K562 (cell line): Measurements from ENCODE around the gene CORO1A. TPM values are rescaled to one million over a fixed set of nuclear protein-coding genes. Genes with fewer than 3 reads are reported as not detected.

ENCODE experiments used
- ATAC-seq: fragments of 200-7000 bp; cut with Tn5 transposase; 3 replicates; pipeline ENCODE4 v1.9.1; 2020; ENCODE audit warnings: moderate library complexity
- BruUV-seq: library from RNA; stranded (reverse); fragments of 400-500 nt; replicated peaks from 2 replicates; lab custom pipeline; 2021; lab: Mats Ljungman, UMichigan
- CTCF ChIA-PET: fragments of 300-600 bp; formaldehyde crosslinking; extraction: SDS; loops from one replicate; lab custom pipeline; 2021; ENCODE audit warnings: low intra/inter-chr PET ratio; lab: Yijun Ruan, JAX
- POLR2A ChIA-PET: fragments of 300-600, 350-650 bp; sonication (Branson Sonifier 250); formaldehyde crosslinking; extraction: SDS; loops from one replicate; lab custom pipeline; 2021; ENCODE audit warnings: antibody characterized with exemption, inconsistent platforms; lab: Yijun Ruan, JAX
- DNase-seq, 4 experiments: peaks; one replicate each; pipeline versions ENCODE4 v3.0.0 to v3.0.0-alpha.2; 2011 to 2018; ENCODE audit warnings: low spot score in 3 of 4, mixed read lengths in 3 of 4; ENCODE audit errors: extremely low read depth in 1 of 4
- FAIRE-seq: peaks from 2 replicates; lab custom pipeline; 2011; peaks lifted over from hg19 to GRCh38; lab: Jason Lieb, UNC
- H2AFZ ChIP-seq: 2 replicates; pipeline ENCODE4 v1.6.0; 2011; ENCODE audit warnings: low read depth, low read length, control low read depth, inconsistent platforms
- H3K27ac ChIP-seq: fragments of 200-600 bp; 3 replicates; pipeline ENCODE4 v1.8.0; 2011; ENCODE audit warnings: low read depth, mild to moderate bottlenecking, control low read depth, inconsistent platforms, low read length, moderate library complexity, mixed read lengths; ENCODE audit errors: extremely low read depth
- H3K27me3 ChIP-seq, 2 experiments: fragments of 300-600 bp in 1 of 2; 2 replicates in 1 of 2; 3 replicates in 1 of 2; pipeline versions ENCODE4 v1.6.0 to v1.8.0; 2011; ENCODE audit warnings: inconsistent platforms in 2 of 2, low read length in 2 of 2, mild to moderate bottlenecking in 1 of 2, mixed read lengths in 1 of 2, moderate library complexity in 1 of 2; ENCODE audit not compliant: control insufficient read depth in 2 of 2, insufficient read depth in 2 of 2
- H3K36me3 ChIP-seq: fragments of 300-600 bp; 3 replicates; pipeline ENCODE4 v1.8.0; 2011; ENCODE audit warnings: mild to moderate bottlenecking, low read length, inconsistent platforms; ENCODE audit not compliant: control insufficient read depth, insufficient read depth
- H3K4me1 ChIP-seq, 2 experiments: fragments of 200-600 bp in 1 of 2; replicated peaks in 1 of 2; 2 replicates in 1 of 2; 3 replicates in 1 of 2; pipeline versions ENCODE4 v1.5.1 to v1.8.0; 2011; ENCODE audit warnings: inconsistent platforms in 2 of 2, low read length in 2 of 2, mild to moderate bottlenecking in 1 of 2, mixed read lengths in 1 of 2, moderate library complexity in 1 of 2; ENCODE audit not compliant: control insufficient read depth in 2 of 2, insufficient read depth in 2 of 2
- H3K4me2 ChIP-seq: 2 replicates; pipeline ENCODE4 v1.6.1; 2011; ENCODE audit warnings: low read length, control low read depth, inconsistent platforms, mixed read lengths; ENCODE audit not compliant: insufficient read depth
- H3K4me3 ChIP-seq: fragments of 200-600 bp; sonication (generic), shearing (Covaris generic); 2 replicates; pipeline ENCODE4 v1.5.1; 2016; ENCODE audit warnings: control low read depth, inconsistent platforms
- H3K79me2 ChIP-seq: fragments of 200-600 bp; 3 replicates; pipeline ENCODE4 v1.8.0; 2011; ENCODE audit warnings: low read length, inconsistent platforms; ENCODE audit not compliant: control insufficient read depth, insufficient read depth
- H3K9ac ChIP-seq, 2 experiments: 2 replicates each; pipeline versions ENCODE4 v1.6.0 to v1.6.1; 2011; ENCODE audit warnings: low read depth in 2 of 2, low read length in 2 of 2, control low read depth in 1 of 2, inconsistent platforms in 1 of 2, mild to moderate bottlenecking in 1 of 2, mixed read lengths in 1 of 2; ENCODE audit not compliant: insufficient read depth in 1 of 2
- H3K9me1 ChIP-seq: one replicate; pipeline ENCODE4 v1.6.0; 2011; ENCODE audit warnings: inconsistent platforms, mild to moderate bottlenecking, low read length, moderate library complexity; ENCODE audit not compliant: control insufficient read depth, insufficient read depth
- H3K9me3 ChIP-seq: replicated peaks from 2 replicates; pipeline ENCODE4 v1.5.1; 2011; ENCODE audit warnings: low read depth, low read length, inconsistent platforms; ENCODE audit not compliant: control insufficient read depth, insufficient read depth
- H4K20me1 ChIP-seq: replicated peaks from 2 replicates; pipeline ENCODE4 v1.6.1; 2011; ENCODE audit warnings: low read length, inconsistent platforms, mixed read lengths; ENCODE audit not compliant: control insufficient read depth, insufficient read depth
- HLTF ChIP-seq: fragments of 450-650 bp; IDR thresholded peaks from 2 replicates; pipeline ENCODE4 v1.6.1; 2016
- RUNX1 ChIP-seq: sonication (generic); IDR thresholded peaks from 2 replicates; pipeline ENCODE4 v1.6.1; 2016; ENCODE audit warnings: antibody characterized with exemption, low read depth
- ZBTB33 ChIP-seq: sonication (generic); formaldehyde crosslinking; IDR thresholded peaks from 2 replicates; pipeline ENCODE4 v1.8.1; 2023; ENCODE audit warnings: mild to moderate bottlenecking, missing genetic modification reagents
- WGBS: fragments of 100-300 bp; shearing (Covaris generic); methylation state at CpG from one replicate; pipeline ENCODE4 v1.1.6; 2016; ENCODE audit warnings: low coverage, mixed read lengths; ENCODE audit not compliant: insufficient coverage; ENCODE audit errors: missing lambda C conversion rate; 5-methylcytosine and 5-hydroxymethylcytosine counted together
- in situ Hi-C: fragments of 300-500 bp; cut with MboI; formaldehyde crosslinking; loops from 4 replicates; pipeline ENCODE4 v1.15.0; 2018; ENCODE audit warnings: inconsistent platforms, mixed read lengths
- intact Hi-C: fragments of 100-400 bp; cut with micrococcal nuclease; formaldehyde crosslinking; loops from 2 replicates; pipeline ENCODE4 v1.14.2; 2022
- polyA plus RNA-seq, 8 experiments: library from polyadenylated mRNA; depleted of rRNA in 4 of 8; stranded (reverse) in 5 of 8; unstranded in 3 of 8; fragments of >200 nt; fragmentation: Nextera tagmentation in 2 of 8; fragmentation: Illumina TruSeq in 1 of 8; extraction: Ambion mirVana in 2 of 8; extraction: Trizol in 1 of 8; gene quantifications; 2 replicates each; pipeline versions ENCODE4 v1.2.1 to v1.2.3, GENCODE V29; 2011 to 2014; ENCODE audit warnings: inconsistent platforms in 1 of 8, missing spikeins in 1 of 8
- total RNA-seq, 7 experiments: library from RNA; depleted of rRNA in 6 of 7; stranded (reverse); fragments of >200 nt in 6 of 7; fragmentation: Illumina TruSeq in 2 of 7; extraction: Trizol in 2 of 7; gene quantifications; 2 replicates each; pipeline versions ENCODE4 v1.2.1 to v1.2.3, GENCODE V29; 2011 to 2021; ENCODE audit warnings: low replicate concordance in 1 of 7

Gene CORO1A
- total and polyA plus RNA-seq, 9 of the 15 experiments (the other 6 are each of a cell fraction or from before 2014, with no cell fraction given), result 0.22 to 23.8 (median 7.6) TPM

- ChIA-PET POLR2A (interaction anchor here (1.2 kb wide), 1 partner anchor 9 kb away, joined by 4 read pairs; no protein-coding TSS in a partner anchor), CTCF (no interaction called here)
- Histone ChIP-seq H3K27ac (no peak overlapping the region), H2AFZ (no peak overlapping the region), H3K4me1 (peaks cover 32 to 58% of the 10 kb centered on the region in 2 experiments), H3K9ac (0 out of 4 replicates have a peak overlapping the region, but pooled peaks of 1 of the 2 experiments have one; percentile 3), H3K27me3 (no peaks in the 10 kb centered on the region), H3K79me2 (no peaks in the 10 kb centered on the region), H3K4me2 (0 out of 2 replicates have a peak overlapping the region, but pooled peaks have one; percentile 75), H3K36me3 (0 out of 3 replicates have a peak, but pooled peaks cover 3% of the 10 kb centered on the region), H4K20me1 (no peaks in the 10 kb centered on the region), H3K9me1 (no peaks in the 10 kb centered on the region), H3K4me3 (no peak overlapping the region), H3K9me3 (no peaks in the 10 kb centered on the region)
- 0 out of 2 replicates have a peak, but pooled peaks have one; percentile 1 for TF ChIP-seq ZBTB33 (CRISPR knock-in tag)
- TF ChIP-seq RUNX1, result peak; percentile 64; the same call in 1 of the 2 replicates
- TF ChIP-seq HLTF, result no peak
- intact Hi-C loops, result no loop called here
- no TSS peak for BruUV-seq
- DNase-seq, result no peak
- no peak for FAIRE-seq
- in situ Hi-C loops, result loop anchor here (5.0 kb wide), 1 partner anchor 735 kb away; the partner anchor contains the start of genes BOLA2 and SLX1B
- WGBS, result 67% methylated on average over 9 of the region's 9 CpGs
- ATAC-seq, result no peak
These were observed 4.1 kb downstream of the CORO1A start for GRCh38 chr16:30187556-30187865.
